ENCODE measurements around the gene CD300A.

The CD300A gene

DNA sequence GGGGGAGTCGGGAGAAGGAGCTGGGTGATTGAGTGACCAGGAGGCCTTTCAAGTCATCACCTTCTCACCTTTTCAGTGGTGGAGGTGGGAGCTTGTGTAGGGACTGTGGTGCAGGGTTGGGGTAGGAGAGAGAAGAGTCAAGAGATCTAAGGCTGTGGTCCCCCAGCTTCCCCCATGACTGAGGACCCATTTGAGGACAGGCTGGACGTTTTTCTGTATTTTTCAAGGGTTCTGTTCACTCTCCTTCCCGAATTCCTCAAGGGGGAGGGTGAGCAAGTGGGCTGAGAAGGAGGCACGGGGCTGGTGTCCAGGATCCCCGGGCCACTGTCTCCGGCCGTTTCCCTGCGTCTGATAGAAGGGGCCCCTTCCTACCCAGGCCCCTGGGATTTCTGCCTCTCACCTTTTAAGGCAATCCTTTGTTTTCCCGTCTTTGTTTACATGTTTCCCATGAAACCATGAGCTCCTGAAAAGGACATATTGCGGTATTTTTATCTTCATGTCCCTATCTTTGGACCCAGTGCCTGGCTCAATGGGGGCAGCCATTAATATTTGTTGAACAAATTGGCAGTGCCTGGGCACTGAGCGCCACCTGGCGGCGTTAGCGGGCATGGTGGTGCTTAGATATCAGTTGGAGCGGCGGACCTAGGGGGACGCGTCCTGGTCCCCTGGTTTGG, 9.2 kb upstream of the CD300A start:
- peak; percentile 81 for DNase-seq

DNA sequence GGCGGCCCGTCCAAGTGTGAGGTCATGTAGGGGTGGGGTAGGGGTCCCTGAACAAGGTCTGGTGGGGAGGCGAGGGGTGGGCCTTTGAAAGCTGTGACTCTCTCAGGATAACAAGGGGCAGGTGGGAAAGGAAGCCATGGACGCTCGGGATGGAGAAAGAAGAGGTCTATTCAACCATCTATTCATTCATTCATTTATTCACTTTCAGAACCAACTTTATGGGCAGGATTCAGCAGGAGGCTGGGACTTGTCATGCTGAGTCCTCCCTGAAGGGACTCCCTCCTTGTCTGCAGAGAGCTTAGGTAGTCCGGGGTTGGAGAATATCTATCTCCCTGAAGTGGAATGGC, 8.6 kb upstream of the CD300A start:
- DNase-seq: no peak

DNA sequence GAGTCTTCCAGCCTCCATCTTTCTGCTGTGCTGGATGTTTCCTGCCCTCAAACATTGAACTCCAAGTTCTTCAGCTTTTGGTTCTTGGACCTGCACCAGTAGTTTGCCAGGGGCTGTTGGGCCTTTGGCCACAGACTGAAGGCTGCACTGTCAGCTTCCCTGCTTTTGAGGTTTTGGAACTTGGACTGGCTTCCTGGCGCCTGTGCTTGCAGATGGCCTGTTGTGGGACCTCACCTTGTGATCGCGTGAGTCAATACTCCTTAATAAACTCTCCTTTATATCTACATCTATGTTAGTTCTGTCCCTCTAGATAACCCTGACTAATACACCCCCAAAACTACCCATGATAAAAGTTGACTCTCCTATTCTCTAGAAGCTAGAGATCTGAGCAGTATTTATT, 7.6 kb upstream of the CD300A start:
- no peak for DNase-seq

DNA sequence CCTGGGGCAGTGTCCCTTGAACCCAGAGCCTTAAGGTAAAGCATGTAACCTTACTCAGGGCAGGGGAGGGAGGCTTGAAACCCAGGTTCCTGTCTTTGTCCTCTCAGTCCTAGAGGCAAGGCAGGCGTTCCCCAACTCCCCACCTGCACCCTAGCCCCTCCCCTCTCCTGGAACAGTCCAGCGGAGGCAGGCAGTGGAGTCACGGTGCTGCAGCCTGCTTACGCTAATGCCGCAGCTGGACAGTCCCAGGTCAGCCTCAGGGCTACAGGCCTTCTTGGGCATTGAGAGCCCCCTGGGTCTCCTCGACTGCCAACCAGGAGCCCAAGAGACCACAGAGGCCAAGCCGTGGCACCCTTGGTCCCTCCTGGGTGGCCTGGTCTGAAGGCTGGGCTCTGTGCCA, 6.8 kb upstream of the CD300A start:
- no peak for DNase-seq

DNA sequence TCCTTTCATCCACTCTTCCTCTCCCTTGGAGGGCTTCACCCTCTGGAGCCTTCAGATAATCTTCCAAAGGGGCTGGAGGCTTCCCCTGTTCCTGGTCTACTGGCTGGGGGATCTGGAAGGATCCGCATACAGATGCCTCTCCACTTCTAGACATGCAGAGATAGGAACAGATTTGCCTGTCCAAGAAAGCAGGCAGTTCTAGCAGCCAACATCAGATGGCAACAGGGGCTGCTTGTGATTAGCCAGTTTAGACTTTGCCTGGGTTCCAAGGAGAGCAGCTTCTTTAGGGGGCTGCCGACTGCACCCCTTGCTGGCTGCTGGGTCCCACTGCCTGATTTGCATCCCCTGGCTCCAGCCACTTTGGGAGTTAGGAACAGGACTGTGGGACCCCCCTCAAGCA, 6.2 kb upstream of the CD300A start:
- DNase-seq: no peak

DNA sequence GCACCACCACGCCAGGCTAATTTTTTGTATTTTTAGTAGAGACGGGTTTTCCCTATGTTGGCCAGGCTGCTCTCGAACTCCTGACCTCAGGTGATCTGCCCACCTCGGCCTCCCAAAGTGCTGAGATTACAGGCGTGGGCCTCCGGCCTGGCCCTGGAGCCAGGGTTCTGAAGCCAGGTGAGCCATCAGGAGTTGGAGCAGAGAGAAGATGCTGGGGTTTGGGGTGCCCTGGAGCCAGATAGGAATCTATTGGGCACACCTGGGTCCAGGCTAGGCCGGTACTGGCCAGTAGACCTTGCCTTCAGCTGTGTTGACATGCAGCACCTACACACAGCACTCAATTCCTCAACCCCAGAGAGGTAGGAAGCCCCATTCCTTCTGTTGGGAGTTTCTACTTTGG, 5.4 kb upstream of the CD300A start:
- no peak for DNase-seq

DNA sequence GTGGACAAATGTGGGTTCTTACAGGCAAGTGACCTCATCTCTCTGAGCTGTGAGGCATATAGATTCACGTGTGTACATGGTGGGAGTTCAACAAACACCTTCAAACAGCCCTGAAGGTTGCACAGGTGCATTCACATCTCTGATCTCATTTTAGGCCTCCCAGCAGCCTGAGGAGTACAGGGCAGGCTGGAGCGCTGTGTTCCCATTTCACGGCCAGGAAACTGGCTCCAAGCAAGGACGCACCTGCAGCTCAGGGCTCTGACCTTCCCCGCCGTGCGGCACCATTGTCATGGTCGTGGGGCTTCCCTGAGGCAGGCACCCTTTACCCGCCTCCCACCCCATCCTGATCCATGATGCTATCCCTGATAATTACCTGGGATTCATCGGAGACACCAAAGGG, 4.8 kb upstream of the CD300A start:
- no peak for DNase-seq

DNA sequence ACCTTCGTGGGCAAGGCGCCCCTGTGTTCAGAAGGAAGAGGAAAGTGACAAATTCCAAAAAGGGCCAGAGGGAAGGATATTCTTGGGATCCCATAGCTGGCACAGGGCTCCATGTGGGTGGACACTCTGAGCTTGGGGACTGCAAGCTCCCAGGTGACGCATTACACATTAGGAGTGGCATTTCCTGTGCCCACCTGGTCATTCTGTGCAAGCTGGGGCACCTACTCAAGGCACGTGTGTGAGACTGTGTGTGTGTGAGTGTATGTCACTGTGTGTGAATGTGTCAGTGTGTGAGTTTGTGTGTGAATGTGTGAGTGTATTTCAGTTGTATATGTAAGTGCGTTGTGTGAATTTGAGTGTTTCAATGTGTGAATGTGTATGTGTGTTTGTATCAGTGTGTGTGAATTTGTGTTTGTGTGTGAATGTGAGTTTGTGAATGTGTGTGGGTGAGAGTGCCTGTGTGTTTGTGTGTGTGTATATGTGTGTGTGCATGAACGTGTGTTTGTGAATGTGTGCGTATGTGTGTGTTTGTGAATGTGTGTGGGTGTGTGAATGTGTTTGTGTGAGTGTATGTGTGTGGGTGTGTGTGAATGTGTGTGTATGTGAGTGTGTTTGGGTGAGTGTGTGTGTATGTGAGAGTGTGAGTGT, 1.6 kb upstream of the CD300A start:
- no peak for DNase-seq

DNA sequence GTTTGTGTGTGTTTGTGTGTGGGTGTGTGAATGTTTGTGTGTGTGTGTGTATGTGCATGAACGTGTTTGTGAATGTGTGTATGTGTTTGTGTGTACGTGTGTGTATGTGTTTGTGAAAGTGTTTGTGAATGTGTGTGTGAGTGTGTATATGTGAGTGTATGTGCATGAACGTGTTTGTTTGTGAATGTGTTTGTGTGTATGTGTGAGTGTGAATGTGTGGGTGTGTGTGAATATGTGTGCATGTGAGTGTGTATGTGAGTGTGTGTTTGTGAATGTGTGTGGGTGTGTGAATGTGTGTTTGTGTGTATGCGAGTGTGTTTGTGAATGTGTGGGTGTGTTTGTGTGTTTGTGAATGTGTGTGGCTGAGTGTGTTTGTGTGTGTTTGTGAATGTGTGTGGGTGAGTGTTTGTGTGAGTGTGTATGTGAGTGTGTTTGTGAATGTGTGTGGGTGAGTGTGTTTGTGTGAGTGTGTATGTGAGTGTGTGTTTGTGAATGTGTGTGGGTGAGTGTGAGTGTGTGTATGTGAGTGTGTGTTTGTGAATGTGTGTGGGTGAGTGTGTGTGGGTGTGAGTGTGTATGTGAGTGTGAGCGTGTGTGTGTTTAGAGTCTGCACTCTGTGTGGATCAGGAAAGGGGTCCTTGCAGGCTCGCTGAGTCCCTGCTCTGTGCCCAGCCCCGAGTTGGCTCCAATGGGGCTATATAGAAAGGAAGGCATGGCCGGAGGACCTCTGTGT, 890 bp upstream of the CD300A start:
- no peak for DNase-seq

DNA sequence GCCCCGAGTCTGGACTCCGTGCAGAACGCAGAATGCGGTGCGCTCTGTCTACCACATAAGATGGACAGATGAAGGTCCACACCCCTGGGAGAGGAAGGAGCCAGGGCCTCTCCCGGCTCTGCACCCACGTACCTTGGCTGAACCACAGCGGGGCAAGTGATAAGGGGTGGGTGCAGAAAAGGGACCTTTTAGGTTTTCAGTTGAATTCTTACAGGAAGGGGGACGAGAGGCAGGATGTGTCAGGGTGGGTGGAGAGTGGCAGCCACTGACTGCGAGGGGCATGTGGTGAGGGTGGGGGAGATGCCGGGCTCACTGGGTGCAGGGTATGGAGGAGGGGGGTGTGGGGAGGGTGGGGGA, 372 bp downstream of the CD300A start:
- no peak for DNase-seq

DNA sequence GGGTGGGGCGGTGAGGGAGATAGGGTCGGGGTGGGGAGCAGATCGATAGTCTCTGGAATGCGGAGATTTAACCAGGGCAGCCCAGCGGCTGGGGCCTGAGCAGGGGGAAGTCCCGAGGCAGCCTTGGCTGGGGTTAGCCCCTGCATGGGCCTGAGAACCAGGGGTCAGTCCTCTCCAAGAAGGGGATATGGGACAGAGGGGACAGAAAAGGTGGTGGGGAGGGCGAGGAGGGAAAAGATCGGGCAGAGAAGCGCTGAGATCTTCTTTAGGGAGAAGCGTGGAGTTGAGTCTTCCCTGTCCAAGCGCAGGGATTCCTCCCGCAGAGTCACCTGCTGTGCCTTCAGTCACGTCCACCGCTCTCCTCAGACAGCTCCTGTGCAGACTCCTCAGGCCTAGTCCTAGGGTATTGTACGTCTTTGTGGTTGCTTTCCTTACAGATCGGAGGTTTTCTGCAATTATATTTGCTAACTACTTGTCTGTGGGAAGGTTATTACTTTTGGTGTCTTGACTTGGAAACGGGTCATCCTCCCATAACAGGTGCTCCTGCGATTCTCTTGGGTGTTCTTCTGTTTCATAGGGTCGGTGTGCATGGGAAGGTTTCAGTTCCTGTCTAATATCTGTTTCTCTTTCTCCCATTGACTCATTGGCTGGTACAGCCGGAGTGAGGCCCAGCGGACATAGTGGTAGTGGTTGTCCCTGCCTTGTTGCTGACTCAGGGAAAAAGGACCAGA, 952 bp downstream of the CD300A start:
- peak; percentile 23 for DNase-seq

DNA sequence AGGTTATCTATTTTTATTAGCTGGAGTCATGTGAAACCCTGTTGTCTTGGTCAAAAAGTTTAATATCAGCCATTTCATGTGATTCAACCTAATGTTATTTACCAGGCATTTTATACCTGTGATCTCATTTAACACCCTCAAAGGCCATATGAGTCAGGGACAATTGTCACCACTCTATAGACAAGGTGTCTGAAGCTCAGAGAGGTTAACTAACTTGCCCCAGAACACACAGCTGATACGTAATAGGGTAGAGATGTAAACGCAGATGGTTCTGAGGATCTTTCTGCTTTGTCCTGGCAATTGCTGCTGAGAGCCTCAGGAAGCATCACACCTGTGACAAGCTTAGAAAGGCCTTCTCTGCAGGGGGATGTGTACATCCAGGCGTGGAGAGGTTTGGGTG, 4.9 kb downstream of the CD300A start:
- DNase-seq: no peak

DNA sequence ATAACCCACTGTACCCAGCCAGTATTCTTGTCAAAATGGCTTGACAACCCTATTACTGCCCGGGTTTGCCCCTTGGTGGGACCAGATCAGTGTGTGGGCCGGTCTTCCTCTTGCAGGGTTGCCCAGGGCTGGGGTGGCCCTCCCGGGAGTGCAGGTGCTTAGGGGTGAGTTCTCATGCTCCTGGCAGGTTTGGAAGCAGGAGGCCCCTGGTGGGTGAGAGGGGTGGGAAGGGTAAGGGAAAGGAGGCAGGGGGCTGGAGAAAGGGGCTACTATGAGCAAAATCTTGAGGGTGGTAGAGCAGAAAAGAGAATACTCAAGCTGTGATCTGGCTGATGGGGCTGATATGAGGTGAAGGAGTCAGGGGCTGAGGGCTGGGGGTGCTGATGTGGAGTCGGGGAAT, 6.5 kb downstream of the CD300A start:
- no peak for DNase-seq

DNA sequence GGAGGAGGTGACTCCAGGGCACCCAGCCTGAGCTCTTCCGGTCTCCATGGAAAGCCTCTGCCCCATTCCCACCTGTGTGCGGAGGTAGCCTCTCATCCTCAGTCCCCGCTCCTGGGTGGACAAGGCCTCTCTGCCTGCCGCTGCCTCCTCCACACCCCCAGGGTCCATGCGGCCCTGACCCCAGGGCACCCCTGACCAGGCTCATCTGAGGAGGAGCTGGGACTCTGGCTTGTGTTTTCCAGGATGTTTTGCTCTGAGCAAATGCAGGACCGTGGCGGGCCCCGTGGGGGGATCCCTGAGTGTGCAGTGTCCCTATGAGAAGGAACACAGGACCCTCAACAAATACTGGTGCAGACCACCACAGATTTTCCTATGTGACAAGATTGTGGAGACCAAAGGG, 6.9 kb downstream of the CD300A start:
- DNase-seq: no peak

DNA sequence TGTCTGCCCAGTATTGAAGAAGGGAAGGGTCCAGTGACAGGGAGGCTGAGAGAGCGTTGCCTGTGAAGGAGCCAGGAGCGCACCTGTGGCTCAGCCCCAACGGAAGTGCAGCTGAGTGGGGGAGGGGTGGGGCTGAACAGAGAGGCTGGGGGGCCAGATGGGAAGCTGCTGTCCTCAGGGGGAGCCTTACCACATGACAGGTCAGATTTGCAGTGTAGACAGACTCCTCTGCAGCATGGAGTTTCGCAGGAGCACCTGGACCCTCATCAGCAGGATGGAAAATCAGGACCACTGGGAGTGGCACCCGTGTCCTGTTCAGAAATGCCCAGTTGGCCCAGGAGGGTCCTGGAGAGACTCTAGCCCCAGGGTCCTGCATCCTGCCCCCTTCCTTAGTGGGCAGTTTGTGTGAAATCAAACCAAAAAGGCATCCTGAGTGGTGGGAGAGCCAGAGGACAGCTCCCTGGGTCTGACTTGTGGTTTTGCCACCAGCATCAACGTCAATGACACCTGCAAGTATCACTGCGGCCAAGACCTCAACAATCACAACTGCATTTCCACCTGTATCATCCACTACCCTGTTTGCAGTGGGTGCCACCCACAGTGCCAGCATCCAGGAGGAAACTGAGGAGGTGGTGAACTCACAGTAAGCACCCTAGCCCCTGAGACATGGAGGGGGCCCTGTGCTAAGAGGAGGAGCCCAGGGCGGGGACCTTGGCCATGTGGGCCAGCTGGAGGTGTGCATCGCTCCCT, 7.8 kb downstream of the CD300A start:
- no peak for DNase-seq

DNA sequence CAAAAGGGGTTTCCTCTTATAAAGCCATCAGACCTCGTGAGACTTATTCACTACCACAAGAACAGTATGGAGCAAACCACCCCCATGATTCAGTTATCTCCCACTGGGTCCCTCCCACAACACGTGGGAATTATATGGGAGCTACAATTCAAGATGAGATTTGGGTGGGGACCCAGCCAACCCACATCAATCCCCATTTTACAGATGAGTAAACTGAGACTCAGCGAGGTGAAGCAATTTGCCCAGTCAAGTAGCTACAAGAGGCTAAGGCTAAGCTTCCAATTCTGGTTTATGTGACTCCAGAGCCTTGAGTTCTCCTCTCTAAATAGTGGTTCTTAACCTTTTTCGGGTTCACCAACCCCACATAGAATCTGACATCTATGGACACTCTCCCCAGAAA, 8.8 kb downstream of the CD300A start:
- no peak for DNase-seq

DNA sequence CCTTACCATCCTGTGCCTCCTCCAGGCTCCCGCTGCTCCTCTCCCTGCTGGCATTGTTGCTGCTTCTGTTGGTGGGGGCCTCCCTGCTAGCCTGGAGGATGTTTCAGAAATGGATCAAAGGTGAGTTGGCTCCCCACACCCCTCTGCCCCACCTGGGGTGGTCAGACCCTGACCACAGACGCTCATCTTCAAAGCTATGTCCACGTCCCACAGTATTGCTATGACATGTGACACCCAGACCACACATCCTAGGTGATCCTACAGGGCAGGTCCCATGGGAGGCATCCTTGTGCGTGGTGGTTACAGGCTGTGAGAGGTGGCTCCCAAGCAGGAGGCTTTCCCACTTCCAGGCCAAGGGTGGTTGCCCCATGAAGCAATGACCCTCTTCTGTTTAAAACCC, 11.0 kb downstream of the CD300A start:
- no peak for DNase-seq

DNA sequence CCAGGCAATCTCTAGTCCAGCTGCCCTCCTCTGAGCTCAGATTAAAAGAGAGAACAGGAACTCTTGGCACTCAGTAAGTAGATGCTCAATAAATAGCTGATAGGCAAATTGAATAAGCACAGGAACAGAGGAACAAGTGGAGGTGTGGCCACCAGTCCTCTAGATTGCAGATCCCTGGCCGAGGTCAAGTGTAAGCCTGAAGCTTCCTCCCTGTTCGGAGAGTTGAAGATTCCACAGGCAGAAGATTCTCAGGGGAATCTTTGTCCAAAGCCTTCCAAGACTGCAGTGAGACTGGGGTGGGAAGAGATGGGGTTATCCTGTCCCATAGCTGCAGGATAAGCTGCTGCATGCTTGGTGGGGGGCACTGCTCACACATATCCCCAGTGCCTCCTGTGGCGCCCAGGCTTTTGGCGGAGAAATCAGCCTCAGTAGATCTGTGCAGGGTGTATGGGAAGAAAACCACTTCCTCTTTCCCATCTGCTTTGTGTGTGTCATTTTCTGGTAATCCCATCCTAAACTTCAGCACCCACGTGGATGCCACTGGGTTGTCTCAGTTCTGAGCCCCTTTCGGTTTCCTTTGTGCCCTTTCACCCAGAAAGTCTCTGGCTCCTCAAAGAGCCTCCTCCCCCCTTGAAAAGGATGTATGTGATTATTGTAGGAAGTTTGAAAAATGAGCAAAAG, 12.1 kb downstream of the CD300A start:
- DNase-seq: peak; percentile 61

DNA sequence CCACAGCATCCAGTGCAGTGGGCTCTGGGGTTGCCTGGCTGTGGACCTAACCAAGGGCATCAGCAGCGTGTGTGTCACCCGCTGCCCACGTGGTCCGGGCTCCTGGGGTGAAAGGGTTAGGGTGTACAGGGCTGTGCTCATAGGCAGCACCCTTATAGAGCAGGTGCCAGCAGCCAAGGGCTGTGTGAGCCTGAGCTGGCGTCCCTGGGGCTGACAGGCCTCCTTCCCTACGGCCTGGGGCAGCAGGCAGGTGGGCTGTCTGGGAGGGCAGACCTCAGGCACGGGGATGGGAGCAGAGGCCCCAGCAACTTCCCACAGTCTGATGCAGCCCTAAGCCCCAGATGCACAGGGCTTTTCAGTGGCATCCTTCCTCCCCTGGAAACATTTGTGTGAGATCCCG, 13.9 kb downstream of the CD300A start:
- DNase-seq: no peak

DNA sequence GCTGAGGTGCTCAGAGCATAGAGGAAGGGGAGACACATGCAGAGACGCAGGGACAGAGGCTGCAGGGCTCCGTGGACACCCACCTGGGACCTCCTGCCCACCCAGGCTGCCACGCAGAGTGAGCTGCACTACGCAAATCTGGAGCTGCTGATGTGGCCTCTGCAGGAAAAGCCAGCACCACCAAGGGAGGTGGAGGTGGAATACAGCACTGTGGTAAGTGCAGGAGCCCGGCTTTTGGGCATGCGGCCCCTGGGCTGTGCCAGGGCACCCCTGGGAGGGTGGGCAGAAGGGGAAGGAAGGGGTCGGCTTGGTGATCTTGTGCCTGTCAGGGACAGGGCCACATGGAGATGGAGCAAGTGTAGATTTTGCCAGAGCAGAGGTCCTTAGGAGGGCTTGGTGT, 15.2 kb downstream of the CD300A start:
- DNase-seq: no peak

DNA sequence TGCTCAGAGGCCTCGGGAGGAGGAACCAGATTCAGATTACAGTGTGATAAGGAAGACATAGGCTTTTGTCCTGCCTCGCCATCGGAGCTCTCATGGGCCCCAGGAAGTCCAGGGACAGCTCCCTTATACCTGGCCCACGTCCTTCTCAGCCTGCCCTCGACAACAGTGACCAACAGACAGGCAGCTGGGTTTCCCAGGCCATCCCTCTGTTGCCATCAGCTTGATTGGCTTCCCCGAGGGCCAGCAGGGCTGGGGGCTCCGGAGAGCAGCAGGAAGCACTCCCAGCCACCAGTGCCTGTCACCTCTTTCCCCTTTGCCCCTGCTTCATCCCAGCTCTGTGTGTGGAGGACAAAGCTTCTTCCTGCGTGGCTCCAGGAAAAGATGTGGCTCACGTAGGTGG, 17.6 kb downstream of the CD300A start:
- DNase-seq: no peak

DNA sequence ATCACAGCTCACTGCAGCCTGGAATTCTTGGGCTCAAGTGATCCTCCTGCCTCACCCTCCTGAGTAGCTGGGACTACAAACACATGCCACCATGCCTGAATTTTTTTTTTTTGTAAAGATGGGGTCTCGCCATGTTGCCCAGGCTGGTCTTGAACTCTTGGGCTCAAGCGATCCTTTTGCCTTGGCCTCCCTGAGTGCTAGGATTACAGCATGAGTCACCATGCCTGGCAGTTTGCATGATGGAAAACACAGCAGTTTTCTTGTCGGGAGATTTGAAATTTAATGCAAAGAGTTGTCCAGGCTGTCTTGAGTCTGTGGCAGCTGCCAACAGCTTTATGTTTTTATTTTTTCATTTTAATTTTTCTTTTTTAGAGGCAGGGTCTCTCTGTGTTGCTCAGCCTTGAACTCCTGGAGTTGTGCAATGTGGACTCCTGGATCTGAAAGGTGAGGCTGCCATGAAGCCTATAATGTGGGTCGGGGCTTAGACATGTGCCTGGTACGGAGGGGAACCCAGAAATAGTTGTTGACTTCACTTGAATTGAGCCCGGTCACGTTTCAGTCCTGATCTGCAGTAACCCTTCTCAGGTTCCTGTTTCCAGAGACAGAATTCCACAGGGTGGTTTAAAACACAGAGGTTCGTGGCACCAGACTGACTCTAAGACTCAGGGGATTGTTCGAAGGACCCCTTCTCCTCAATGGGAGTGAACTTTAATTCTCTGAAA, 18.7 kb downstream of the CD300A start:
- no peak for DNase-seq
